PC-3 (cell line): ENCODE data around the gene SLC51B. TPM values are rescaled to one million over a fixed set of nuclear protein-coding genes. Genes with fewer than 3 reads are reported as not detected.
"Not testable (repeated sequence)": the region's sequence is repeated elsewhere in the genome, so short reads cannot be mapped to it uniquely, and the experiment has no call there.

Source experiments
- ATAC-seq: fragments of 200-7000 bp; cut with Tn5 transposase; 2 replicates; pipeline ENCODE4 v1.9.1; 2020; ENCODE audit warnings: mild to moderate bottlenecking, moderate library complexity
- BruUV-seq: library from RNA; stranded (reverse); fragments of 400-500 nt; replicated peaks from 2 replicates; lab custom pipeline; 2021; lab: Mats Ljungman, UMichigan
- CTCF ChIA-PET: fragments of 300-600 bp; sonication (Branson Sonifier 250); formaldehyde crosslinking; loops from one replicate; lab custom pipeline; 2022; ENCODE audit warnings: antibody characterized with exemption; lab: Charles Lee
- POLR2A ChIA-PET: fragments of 300-600 bp; sonication (Branson Sonifier 250); formaldehyde crosslinking; loops from one replicate; lab custom pipeline; 2022; ENCODE audit warnings: antibody characterized with exemption; ENCODE audit not compliant: unreplicated experiment; lab: Charles Lee
- DNase-seq: peaks from one replicate; pipeline ENCODE4 v3.0.0-alpha.2; 2015
- H2AFZ ChIP-seq: fragments of 300-600 bp; sonication (generic); 2 replicates; pipeline ENCODE4 v1.6.0; 2016; ENCODE audit warnings: antibody characterized with exemption, low read length
- H3F3A ChIP-seq: fragments of 300-600 bp; sonication (generic); one replicate; pipeline ENCODE4 v1.6.0; 2017; ENCODE audit warnings: antibody characterized with exemption, low read length, control low read depth, mild to moderate bottlenecking; ENCODE audit not compliant: unreplicated experiment
- H3K27ac ChIP-seq: fragments of 300-600 bp; sonication (generic); 2 replicates; pipeline ENCODE4 v1.5.1; 2016; ENCODE audit warnings: mild to moderate bottlenecking, low read length
- H3K27me3 ChIP-seq: fragments of 300-600 bp; sonication (generic); 2 replicates; pipeline ENCODE4 v1.6.1; 2016; ENCODE audit warnings: low read length, mixed read lengths
- H3K36me3 ChIP-seq: fragments of 300-600 bp; sonication (generic); 2 replicates; pipeline ENCODE4 v1.6.1; 2016; ENCODE audit warnings: low read depth, mixed run types, low read length, mixed read lengths
- H3K4me1 ChIP-seq: fragments of 300-600 bp; sonication (generic); 2 replicates; pipeline ENCODE4 v1.5.1; 2016; ENCODE audit warnings: low read length; ENCODE audit not compliant: insufficient read depth
- H3K4me2 ChIP-seq: fragments of 300-600 bp; sonication (generic); 2 replicates; pipeline ENCODE4 v1.6.0; 2016; ENCODE audit warnings: low read length
- H3K4me3 ChIP-seq: fragments of 300-600 bp; sonication (generic); 2 replicates; pipeline ENCODE4 v1.5.1; 2016; ENCODE audit warnings: mild to moderate bottlenecking, low read length, mixed read lengths
- H3K79me2 ChIP-seq: fragments of 300-600 bp; sonication (generic); 2 replicates; pipeline ENCODE4 v1.6.1; 2017; ENCODE audit warnings: low read length, mixed read lengths
- H3K9ac ChIP-seq: fragments of 300-600 bp; sonication (generic); 2 replicates; pipeline ENCODE4 v1.6.0; 2016; ENCODE audit warnings: mild to moderate bottlenecking, low read length
- H3K9me2 ChIP-seq: fragments of 300-600 bp; sonication (generic); replicated peaks from 2 replicates; pipeline ENCODE4 v1.6.1; 2016; ENCODE audit warnings: mixed run types, low read length, mixed read lengths
- H3K9me3 ChIP-seq: fragments of 300-600 bp; sonication (generic); 2 replicates; pipeline ENCODE4 v1.6.1; 2016; ENCODE audit warnings: low read length, mixed read lengths
- H4K20me1 ChIP-seq: fragments of 300-600 bp; sonication (generic); 2 replicates; pipeline ENCODE4 v1.6.1; 2016; ENCODE audit warnings: low read length, mixed read lengths
- EZH2 ChIP-seq: fragments of 300-600 bp; sonication (generic); IDR thresholded peaks from one replicate; pipeline ENCODE4 v1.6.1; 2017; ENCODE audit warnings: antibody characterized with exemption, mild to moderate bottlenecking, low read length; ENCODE audit not compliant: unreplicated experiment
- EZH2phosphoT487 ChIP-seq: fragments of 300-600 bp; sonication (generic); IDR thresholded peaks from 2 replicates; pipeline ENCODE4 v1.6.1; 2018; ENCODE audit warnings: mild to moderate bottlenecking, antibody characterized with exemption, low read length, borderline replicate concordance
- intact Hi-C: fragments of 100-400 bp; cut with micrococcal nuclease; formaldehyde crosslinking; loops from 2 replicates; pipeline ENCODE4 v1.9.0; 2023
- total RNA-seq: library from RNA; depleted of rRNA; stranded (reverse); fragments of >200 nt; gene quantifications from 2 replicates; pipeline ENCODE4 v1.2.3, GENCODE V29; 2014
- TF ChIP-seq, protein P1 (sequence below): fragments of 300-600 bp; sonication (generic); conservative IDR thresholded peaks from 2 replicates; pipeline ENCODE4 v1.5.1; 2017; ENCODE audit warnings: antibody characterized with exemption, low read depth, mild to moderate bottlenecking, low read length

Gene SLC51B
- total RNA-seq, 1 experiment from 2014 or later, result not detected

GRCh38 chr15:65042776-65043327 lies 2.3 kb upstream of the SLC51B start:
- no peak overlapping the region; the same call in 1 of the 2 replicates for H3K27ac ChIP-seq
- peak; percentile 59 for ATAC-seq
- no peaks in the 10 kb centered on the region for H3K79me2 ChIP-seq
- H3F3A ChIP-seq, result no peaks in the 10 kb centered on the region
- no peaks in the 10 kb centered on the region for H3K9me2 ChIP-seq
- TF ChIP-seq, protein P1, sequence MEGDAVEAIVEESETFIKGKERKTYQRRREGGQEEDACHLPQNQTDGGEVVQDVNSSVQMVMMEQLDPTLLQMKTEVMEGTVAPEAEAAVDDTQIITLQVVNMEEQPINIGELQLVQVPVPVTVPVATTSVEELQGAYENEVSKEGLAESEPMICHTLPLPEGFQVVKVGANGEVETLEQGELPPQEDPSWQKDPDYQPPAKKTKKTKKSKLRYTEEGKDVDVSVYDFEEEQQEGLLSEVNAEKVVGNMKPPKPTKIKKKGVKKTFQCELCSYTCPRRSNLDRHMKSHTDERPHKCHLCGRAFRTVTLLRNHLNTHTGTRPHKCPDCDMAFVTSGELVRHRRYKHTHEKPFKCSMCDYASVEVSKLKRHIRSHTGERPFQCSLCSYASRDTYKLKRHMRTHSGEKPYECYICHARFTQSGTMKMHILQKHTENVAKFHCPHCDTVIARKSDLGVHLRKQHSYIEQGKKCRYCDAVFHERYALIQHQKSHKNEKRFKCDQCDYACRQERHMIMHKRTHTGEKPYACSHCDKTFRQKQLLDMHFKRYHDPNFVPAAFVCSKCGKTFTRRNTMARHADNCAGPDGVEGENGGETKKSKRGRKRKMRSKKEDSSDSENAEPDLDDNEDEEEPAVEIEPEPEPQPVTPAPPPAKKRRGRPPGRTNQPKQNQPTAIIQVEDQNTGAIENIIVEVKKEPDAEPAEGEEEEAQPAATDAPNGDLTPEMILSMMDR, result no peak
- no peak for TF ChIP-seq EZH2phosphoT487
- TF ChIP-seq EZH2, result no peak
- H4K20me1 ChIP-seq, result no peaks in the 10 kb centered on the region
- no peak overlapping the region for H3K9ac ChIP-seq
- POLR2A ChIA-PET, result no interaction called here
- no peak overlapping the region for H3K4me3 ChIP-seq
- BruUV-seq, result no TSS peak
- no peak overlapping the region for H2AFZ ChIP-seq
- no peaks in the 10 kb centered on the region for H3K36me3 ChIP-seq
- no peaks in the 10 kb centered on the region for H3K9me3 ChIP-seq
- H3K27me3 ChIP-seq, result no peaks in the 10 kb centered on the region
- CTCF ChIA-PET, result interaction anchor here (0.6 to 1.2 kb wide), 2 partner anchors 9 to 145 kb away, joined by 4 to 8 read pairs; no protein-coding TSS in a partner anchor
- peaks cover 14% of the 10 kb centered on the region; the same call in 1 of the 2 replicates for H3K4me1 ChIP-seq
- H3K4me2 ChIP-seq, result peak overlapping the region; percentile 5; the same call in 1 of the 2 replicates
- intact Hi-C loops, result no loop called here
- DNase-seq, result peak; percentile 28

- H3K79me2 ChIP-seq, H4K20me1 ChIP-seq, H3K4me3 ChIP-seq, H3K9me3 ChIP-seq, H3K36me3 ChIP-seq, H3K9ac ChIP-seq, POLR2A ChIA-PET, H3K4me2 ChIP-seq, intact Hi-C loops, CTCF ChIA-PET, BruUV-seq, H2AFZ ChIP-seq, H3K27me3 ChIP-seq, H3K27ac ChIP-seq, H3K9me2 ChIP-seq, H3F3A ChIP-seq: not testable (repeated sequence)
- peak; percentile 54 for DNase-seq
- peak; percentile 74 for ATAC-seq
- peaks cover 14% of the 10 kb centered on the region; the same call in 1 of the 2 replicates for H3K4me1 ChIP-seq
Observed at GRCh38 chr15:65044218-65044617, 969 bp upstream of the SLC51B start.

DNA sequence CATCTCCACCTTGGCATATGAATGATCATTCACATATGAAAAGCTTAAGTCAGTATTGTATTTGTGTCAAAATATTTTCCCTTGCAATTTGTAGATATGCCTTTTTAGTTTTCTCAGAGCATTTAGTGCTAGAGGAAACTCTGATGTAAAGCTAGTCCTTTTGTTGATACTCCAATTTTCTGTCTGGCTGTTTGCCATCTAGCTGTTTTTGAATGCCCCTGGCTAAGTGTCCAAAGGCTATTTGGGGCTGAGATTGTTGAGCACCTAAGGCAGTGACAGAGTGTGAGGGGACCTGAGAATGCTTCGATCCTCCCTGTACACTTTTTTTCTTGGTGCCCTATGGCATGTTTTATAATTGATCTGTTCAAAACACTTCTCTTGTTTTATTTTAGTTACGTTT lies 3.1 kb downstream of the SLC51B start:
- Histone ChIP-seq H4K20me1 (no peaks in the 10 kb centered on the region), H3K27me3 (no peaks in the 10 kb centered on the region), H3K4me1 (peaks cover 13% of the 10 kb centered on the region; the same call in 1 of the 2 replicates), H3K27ac (no peak overlapping the region), H3F3A (no peaks in the 10 kb centered on the region), H2AFZ (no peak overlapping the region), H3K79me2 (no peaks in the 10 kb centered on the region), H3K9me2 (no peaks in the 10 kb centered on the region), H3K36me3 (no peaks in the 10 kb centered on the region), H3K4me3 (no peak overlapping the region), H3K9ac (no peak overlapping the region), H3K9me3 (no peaks in the 10 kb centered on the region), H3K4me2 (no peak overlapping the region)
- ChIA-PET POLR2A (no interaction called here), CTCF (no interaction called here)
- DNase-seq (no peak), ATAC-seq (no peak)
- no TSS peak for BruUV-seq
- intact Hi-C loops, result no loop called here
- TF ChIP-seq EZH2phosphoT487, result no peak
- no peak for TF ChIP-seq EZH2
- TF ChIP-seq, protein P1, result no peak
